Loucy (cell line): ENCODE data around the gene CCDC102B.

Source experiments
- H2AFZ ChIP-seq: fragments of 200-600 bp; sonication (generic); 2 replicates; pipeline ENCODE4 v1.6.0; 2016; ENCODE audit warnings: antibody characterized with exemption, mild to moderate bottlenecking, low read length, moderate library complexity
- H3F3A ChIP-seq: fragments of 200-600 bp; 2 replicates; pipeline ENCODE4 v1.6.0; 2016; ENCODE audit warnings: antibody characterized with exemption, low read depth, mild to moderate bottlenecking
- H3K27me3 ChIP-seq: fragments of 200-600 bp; sonication (generic); 2 replicates; pipeline ENCODE4 v1.6.1; 2014; ENCODE audit warnings: low read length, mild to moderate bottlenecking; ENCODE audit not compliant: insufficient read depth, poor library complexity, severe bottlenecking
- H3K36me3 ChIP-seq: fragments of 200-600 bp; sonication (generic); 2 replicates; pipeline ENCODE4 v1.6.1; 2016; ENCODE audit warnings: low read length; ENCODE audit not compliant: insufficient read depth
- H3K4me1 ChIP-seq: fragments of 200-600 bp; sonication (generic); 2 replicates; pipeline ENCODE4 v1.5.1; 2014; ENCODE audit warnings: low read length, mild to moderate bottlenecking; ENCODE audit not compliant: insufficient read depth, poor library complexity, severe bottlenecking
- H3K4me2 ChIP-seq: fragments of 200-600 bp; sonication (generic); 2 replicates; pipeline ENCODE4 v1.6.0; 2014; ENCODE audit warnings: antibody characterized with exemption, low read length, low read depth, mild to moderate bottlenecking; ENCODE audit not compliant: poor library complexity, severe bottlenecking
- H3K4me3 ChIP-seq: fragments of 200-600 bp; sonication (generic); 2 replicates; pipeline ENCODE4 v1.5.1; 2014; ENCODE audit warnings: low read length, mild to moderate bottlenecking, mixed read lengths; ENCODE audit not compliant: poor library complexity, severe bottlenecking
- H3K79me2 ChIP-seq: fragments of 200-600 bp; sonication (generic); 2 replicates; pipeline ENCODE4 v1.6.1; 2014; ENCODE audit warnings: low read length; ENCODE audit not compliant: insufficient read depth
- H3K9ac ChIP-seq: fragments of 200-600 bp; sonication (generic); 2 replicates; pipeline ENCODE4 v1.6.0; 2014; ENCODE audit warnings: mild to moderate bottlenecking, low read depth, low read length, moderate library complexity; ENCODE audit not compliant: poor library complexity, severe bottlenecking
- H3K9me2 ChIP-seq: fragments of 200-600 bp; sonication (generic); replicated peaks from 2 replicates; pipeline ENCODE4 v1.6.1; 2016; ENCODE audit warnings: low read depth, low read length, mixed read lengths
- H3K9me3 ChIP-seq: fragments of 200-600 bp; sonication (generic); 2 replicates; pipeline ENCODE4 v1.6.1; 2014; ENCODE audit warnings: mild to moderate bottlenecking, antibody characterized with exemption, low read length, low read depth; ENCODE audit not compliant: insufficient read depth
- H4K20me1 ChIP-seq: fragments of 200-600 bp; sonication (generic); 2 replicates; pipeline ENCODE4 v1.6.0; 2014; ENCODE audit warnings: antibody characterized with exemption, low read length, mild to moderate bottlenecking; ENCODE audit not compliant: insufficient read depth, poor library complexity, severe bottlenecking
- CTCF ChIP-seq: fragments of 200-600 bp; sonication (generic); conservative IDR thresholded peaks from 2 replicates; pipeline ENCODE4 v1.5.1; 2014; ENCODE audit warnings: mild to moderate bottlenecking, antibody characterized with exemption, low read length
- EZH2phosphoT487 ChIP-seq: fragments of 200-600 bp; IDR thresholded peaks from 2 replicates; pipeline ENCODE4 v1.6.1; 2018; ENCODE audit warnings: antibody characterized with exemption, mild to moderate bottlenecking, moderate library complexity, borderline replicate concordance

CCDC102B gene

GRCh38 chr18:68893354-68893753 is 95.5 kb downstream of the CCDC102B start:
- Histone ChIP-seq H3K9ac (no peak overlapping the region), H2AFZ (no peak overlapping the region), H3K4me1 (no peaks in the 10 kb centered on the region), H3K9me3 (no peaks in the 10 kb centered on the region), H3K9me2 (no peaks in the 10 kb centered on the region), H3K4me2 (no peak overlapping the region), H3K79me2 (no peaks in the 10 kb centered on the region), H3K27me3 (no peaks in the 10 kb centered on the region), H4K20me1 (no peaks in the 10 kb centered on the region), H3K36me3 (no peaks in the 10 kb centered on the region), H3K4me3 (no peak overlapping the region), H3F3A (no peaks in the 10 kb centered on the region)
- TF ChIP-seq CTCF (no peak), EZH2phosphoT487 (no peak)

- Histone ChIP-seq H3K9me3 (no peaks in the 10 kb centered on the region), H3K9me2 (no peaks in the 10 kb centered on the region), H3K9ac (no peak overlapping the region), H3K79me2 (no peaks in the 10 kb centered on the region), H3F3A (no peaks in the 10 kb centered on the region), H3K36me3 (no peaks in the 10 kb centered on the region), H3K27me3 (no peaks in the 10 kb centered on the region), H3K4me3 (no peak overlapping the region), H3K4me1 (no peaks in the 10 kb centered on the region), H2AFZ (no peak overlapping the region), H4K20me1 (no peaks in the 10 kb centered on the region), H3K4me2 (no peak overlapping the region)
- TF ChIP-seq CTCF (no peak), EZH2phosphoT487 (no peak)
These were observed 99.4 kb downstream of the CCDC102B start for GRCh38 chr18:68897286-68897685.

GRCh38 chr18:68909579-68909978 is 111.7 kb downstream of the CCDC102B start:
- no peak overlapping the region for H3K4me3 ChIP-seq
- no peaks in the 10 kb centered on the region for H3K4me1 ChIP-seq
- H3K9ac ChIP-seq = no peak overlapping the region
- no peaks in the 10 kb centered on the region for H3K9me2 ChIP-seq
- H3K9me3 ChIP-seq = no peaks in the 10 kb centered on the region
- H3K27me3 ChIP-seq = no peaks in the 10 kb centered on the region
- TF ChIP-seq CTCF = no peak
- no peak for TF ChIP-seq EZH2phosphoT487
- H3K36me3 ChIP-seq = no peaks in the 10 kb centered on the region
- no peak overlapping the region for H3K4me2 ChIP-seq
- H3K79me2 ChIP-seq = no peaks in the 10 kb centered on the region
- H4K20me1 ChIP-seq = no peaks in the 10 kb centered on the region
- H2AFZ ChIP-seq = no peak overlapping the region
- no peaks in the 10 kb centered on the region for H3F3A ChIP-seq
